PC-3 (cell line): Measurements from ENCODE around the gene NKX6-2. TPM values are rescaled to one million over a fixed set of nuclear protein-coding genes. Genes with fewer than 3 reads are reported as not detected.

Experiments used
- ATAC-seq: fragments of 200-7000 bp; cut with Tn5 transposase; 2 replicates; pipeline ENCODE4 v1.9.1; 2020; ENCODE audit warnings: mild to moderate bottlenecking, moderate library complexity
- BruUV-seq: library from RNA; stranded (reverse); fragments of 400-500 nt; replicated peaks from 2 replicates; lab custom pipeline; 2021; lab: Mats Ljungman, UMichigan
- CTCF ChIA-PET: fragments of 300-600 bp; sonication (Branson Sonifier 250); formaldehyde crosslinking; loops from one replicate; lab custom pipeline; 2022; ENCODE audit warnings: antibody characterized with exemption; lab: Charles Lee
- POLR2A ChIA-PET: fragments of 300-600 bp; sonication (Branson Sonifier 250); formaldehyde crosslinking; loops from one replicate; lab custom pipeline; 2022; ENCODE audit warnings: antibody characterized with exemption; ENCODE audit not compliant: unreplicated experiment; lab: Charles Lee
- DNase-seq: peaks from one replicate; pipeline ENCODE4 v3.0.0-alpha.2; 2015
- H2AFZ ChIP-seq: fragments of 300-600 bp; sonication (generic); 2 replicates; pipeline ENCODE4 v1.6.0; 2016; ENCODE audit warnings: antibody characterized with exemption, low read length
- H3F3A ChIP-seq: fragments of 300-600 bp; sonication (generic); one replicate; pipeline ENCODE4 v1.6.0; 2017; ENCODE audit warnings: antibody characterized with exemption, low read length, control low read depth, mild to moderate bottlenecking; ENCODE audit not compliant: unreplicated experiment
- H3K27ac ChIP-seq: fragments of 300-600 bp; sonication (generic); 2 replicates; pipeline ENCODE4 v1.5.1; 2016; ENCODE audit warnings: mild to moderate bottlenecking, low read length
- H3K27me3 ChIP-seq: fragments of 300-600 bp; sonication (generic); 2 replicates; pipeline ENCODE4 v1.6.1; 2016; ENCODE audit warnings: low read length, mixed read lengths
- H3K36me3 ChIP-seq: fragments of 300-600 bp; sonication (generic); 2 replicates; pipeline ENCODE4 v1.6.1; 2016; ENCODE audit warnings: low read depth, mixed run types, low read length, mixed read lengths
- H3K4me1 ChIP-seq: fragments of 300-600 bp; sonication (generic); 2 replicates; pipeline ENCODE4 v1.5.1; 2016; ENCODE audit warnings: low read length; ENCODE audit not compliant: insufficient read depth
- H3K4me2 ChIP-seq: fragments of 300-600 bp; sonication (generic); 2 replicates; pipeline ENCODE4 v1.6.0; 2016; ENCODE audit warnings: low read length
- H3K4me3 ChIP-seq: fragments of 300-600 bp; sonication (generic); 2 replicates; pipeline ENCODE4 v1.5.1; 2016; ENCODE audit warnings: mild to moderate bottlenecking, low read length, mixed read lengths
- H3K79me2 ChIP-seq: fragments of 300-600 bp; sonication (generic); 2 replicates; pipeline ENCODE4 v1.6.1; 2017; ENCODE audit warnings: low read length, mixed read lengths
- H3K9ac ChIP-seq: fragments of 300-600 bp; sonication (generic); 2 replicates; pipeline ENCODE4 v1.6.0; 2016; ENCODE audit warnings: mild to moderate bottlenecking, low read length
- H3K9me2 ChIP-seq: fragments of 300-600 bp; sonication (generic); replicated peaks from 2 replicates; pipeline ENCODE4 v1.6.1; 2016; ENCODE audit warnings: mixed run types, low read length, mixed read lengths
- H3K9me3 ChIP-seq: fragments of 300-600 bp; sonication (generic); 2 replicates; pipeline ENCODE4 v1.6.1; 2016; ENCODE audit warnings: low read length, mixed read lengths
- H4K20me1 ChIP-seq: fragments of 300-600 bp; sonication (generic); 2 replicates; pipeline ENCODE4 v1.6.1; 2016; ENCODE audit warnings: low read length, mixed read lengths
- CTCF ChIP-seq: fragments of 300-600 bp; sonication (generic); conservative IDR thresholded peaks from 2 replicates; pipeline ENCODE4 v1.5.1; 2017; ENCODE audit warnings: antibody characterized with exemption, low read depth, mild to moderate bottlenecking, low read length
- EZH2 ChIP-seq: fragments of 300-600 bp; sonication (generic); IDR thresholded peaks from one replicate; pipeline ENCODE4 v1.6.1; 2017; ENCODE audit warnings: antibody characterized with exemption, mild to moderate bottlenecking, low read length; ENCODE audit not compliant: unreplicated experiment
- EZH2phosphoT487 ChIP-seq: fragments of 300-600 bp; sonication (generic); IDR thresholded peaks from 2 replicates; pipeline ENCODE4 v1.6.1; 2018; ENCODE audit warnings: mild to moderate bottlenecking, antibody characterized with exemption, low read length, borderline replicate concordance
- intact Hi-C: fragments of 100-400 bp; cut with micrococcal nuclease; formaldehyde crosslinking; loops from 2 replicates; pipeline ENCODE4 v1.9.0; 2023
- total RNA-seq: library from RNA; depleted of rRNA; stranded (reverse); fragments of >200 nt; gene quantifications from 2 replicates; pipeline ENCODE4 v1.2.3, GENCODE V29; 2014

Gene NKX6-2
- total RNA-seq, 1 experiment from 2014 or later: not detected

- Histone ChIP-seq H3K4me3 (no peak overlapping the region), H3K9me3 (no peaks in the 10 kb centered on the region), H3K9me2 (no peaks in the 10 kb centered on the region), H3K27me3 (no peaks in the 10 kb centered on the region), H3K79me2 (no peaks in the 10 kb centered on the region), H3K36me3 (no peaks in the 10 kb centered on the region; the same call in 1 of the 2 replicates), H3K9ac (no peak overlapping the region), H4K20me1 (no peaks in the 10 kb centered on the region), H3F3A (no peaks in the 10 kb centered on the region), H3K27ac (no peak overlapping the region), H3K4me1 (no peaks in the 10 kb centered on the region), H2AFZ (no peak overlapping the region), H3K4me2 (no peak overlapping the region)
- ChIA-PET POLR2A (no interaction called here), CTCF (no interaction called here)
- TF ChIP-seq EZH2phosphoT487 (no peak), CTCF (no peak), EZH2 (no peak)
- intact Hi-C loops: no loop called here
- ATAC-seq: no peak
- DNase-seq: no peak
- BruUV-seq: no TSS peak
These were observed 29.4 kb downstream of the NKX6-2 start for GRCh38 chr10:132756591-132756990.

GRCh38 chr10:132755166-132755711, 30.7 kb downstream of the NKX6-2 start:
- no peaks in the 10 kb centered on the region for H4K20me1 ChIP-seq
- H3K27me3 ChIP-seq: no peaks in the 10 kb centered on the region
- H3K4me2 ChIP-seq: no peak overlapping the region
- TF ChIP-seq EZH2: no peak
- TF ChIP-seq CTCF: no peak
- no peak for TF ChIP-seq EZH2phosphoT487
- H3F3A ChIP-seq: no peaks in the 10 kb centered on the region
- H3K36me3 ChIP-seq: no peaks in the 10 kb centered on the region; the same call in 1 of the 2 replicates
- no peaks in the 10 kb centered on the region for H3K4me1 ChIP-seq
- no peak for ATAC-seq
- no peak for DNase-seq
- H3K9ac ChIP-seq: no peak overlapping the region
- no peak overlapping the region for H3K27ac ChIP-seq
- ChIA-PET POLR2A (no interaction called here), CTCF (no interaction called here)
- no peak overlapping the region for H3K4me3 ChIP-seq
- intact Hi-C loops: no loop called here
- no TSS peak for BruUV-seq
- H3K9me2 ChIP-seq: no peaks in the 10 kb centered on the region
- H2AFZ ChIP-seq: no peak overlapping the region
- no peaks in the 10 kb centered on the region for H3K9me3 ChIP-seq
- H3K79me2 ChIP-seq: no peaks in the 10 kb centered on the region

- no peak overlapping the region for H3K4me3 ChIP-seq
- no peaks in the 10 kb centered on the region for H3K9me3 ChIP-seq
- H3K9me2 ChIP-seq: no peaks in the 10 kb centered on the region
- DNase-seq: no peak
- no peaks in the 10 kb centered on the region; the same call in 1 of the 2 replicates for H3K36me3 ChIP-seq
- no peaks in the 10 kb centered on the region for H4K20me1 ChIP-seq
- H3F3A ChIP-seq: no peaks in the 10 kb centered on the region
- H3K27me3 ChIP-seq: no peaks in the 10 kb centered on the region
- ATAC-seq: no peak
- TF ChIP-seq EZH2 (no peak), CTCF (no peak), EZH2phosphoT487 (no peak)
- ChIA-PET CTCF (no interaction called here), POLR2A (no interaction called here)
- no peak overlapping the region for H3K27ac ChIP-seq
- no peak overlapping the region for H3K4me2 ChIP-seq
- BruUV-seq: no TSS peak
- no peak overlapping the region for H3K9ac ChIP-seq
- H3K79me2 ChIP-seq: no peaks in the 10 kb centered on the region
- H3K4me1 ChIP-seq: no peaks in the 10 kb centered on the region
- intact Hi-C loops: no loop called here
- H2AFZ ChIP-seq: no peak overlapping the region
These were observed 31.9 kb downstream of the NKX6-2 start for GRCh38 chr10:132754071-132754470.
